ENCODE data around the gene CCDC15.
"Not testable (repeated sequence)": the region's sequence is repeated elsewhere in the genome, so short reads cannot be mapped to it uniquely, and the experiment has no call there.

Gene CCDC15

GRCh38 chr11:125020342-125020741 is 66.3 kb downstream of the CCDC15 start:
- Histone ChIP-seq H3K27me3 (ENCODE audit: control insufficient read depth, insufficient read depth, low read length) (no peaks in the 10 kb centered on the region), H3K27ac (ENCODE audit: low read length) (no peak overlapping the region), H3K4me1 (ENCODE audit: control insufficient read depth, low read depth, low read length) (no peaks in the 10 kb centered on the region), H3K9me3 (ENCODE audit: control insufficient read depth, low read depth, low read length) (no peaks in the 10 kb centered on the region), H3K9ac (ENCODE audit: low read length) (no peak overlapping the region), H3K4me3 (ENCODE audit: low read length) (no peak overlapping the region), H3K36me3 (ENCODE audit: control insufficient read depth, low read depth, low read length) (no peaks in the 10 kb centered on the region)

GRCh38 chr11:125022551-125022950 is 68.5 kb downstream of the CCDC15 start:
- Histone ChIP-seq H3K27me3 (ENCODE audit: control insufficient read depth, insufficient read depth, low read length) (no peaks in the 10 kb centered on the region), H3K4me1 (ENCODE audit: control insufficient read depth, low read depth, low read length) (no peaks in the 10 kb centered on the region), H3K36me3 (ENCODE audit: control insufficient read depth, low read depth, low read length) (no peaks in the 10 kb centered on the region), H3K9ac (ENCODE audit: low read length) (no peak overlapping the region), H3K9me3 (ENCODE audit: control insufficient read depth, low read depth, low read length) (no peaks in the 10 kb centered on the region), H3K27ac (ENCODE audit: low read length) (no peak overlapping the region), H3K4me3 (ENCODE audit: low read length) (no peak overlapping the region)

GRCh38 chr11:125025968-125026367 is 72.0 kb downstream of the CCDC15 start:
- no peak overlapping the region for H3K4me3 ChIP-seq (ENCODE audit: low read length)
- H3K36me3 ChIP-seq (ENCODE audit: control insufficient read depth, low read depth, low read length), result no peaks in the 10 kb centered on the region
- H3K9me3 ChIP-seq (ENCODE audit: control insufficient read depth, low read depth, low read length), result no peaks in the 10 kb centered on the region
- no peak overlapping the region for H3K27ac ChIP-seq (ENCODE audit: low read length)
- no peak overlapping the region for H3K9ac ChIP-seq (ENCODE audit: low read length)
- H3K4me1 ChIP-seq (ENCODE audit: control insufficient read depth, low read depth, low read length), result no peaks in the 10 kb centered on the region
- H3K27me3 ChIP-seq (ENCODE audit: control insufficient read depth, insufficient read depth, low read length), result no peaks in the 10 kb centered on the region

GRCh38 chr11:125029431-125029830 is 75.4 kb downstream of the CCDC15 start:
- H3K9me3 ChIP-seq (ENCODE audit: control insufficient read depth, low read depth, low read length); H3K4me3 ChIP-seq (ENCODE audit: low read length); H3K4me1 ChIP-seq (ENCODE audit: control insufficient read depth, low read depth, low read length); H3K9ac ChIP-seq (ENCODE audit: low read length); H3K27me3 ChIP-seq (ENCODE audit: control insufficient read depth, insufficient read depth, low read length); H3K36me3 ChIP-seq (ENCODE audit: control insufficient read depth, low read depth, low read length); H3K27ac ChIP-seq (ENCODE audit: low read length): not testable (repeated sequence)

- no peak overlapping the region for H3K9ac ChIP-seq (ENCODE audit: low read length)
- H3K9me3 ChIP-seq (ENCODE audit: control insufficient read depth, low read depth, low read length), result no peaks in the 10 kb centered on the region
- no peak overlapping the region for H3K4me3 ChIP-seq (ENCODE audit: low read length)
- H3K36me3 ChIP-seq (ENCODE audit: control insufficient read depth, low read depth, low read length), result no peaks in the 10 kb centered on the region
- H3K27ac ChIP-seq (ENCODE audit: low read length), result no peak overlapping the region
- no peaks in the 10 kb centered on the region for H3K4me1 ChIP-seq (ENCODE audit: control insufficient read depth, low read depth, low read length)
- no peaks in the 10 kb centered on the region for H3K27me3 ChIP-seq (ENCODE audit: control insufficient read depth, insufficient read depth, low read length)
Observed at GRCh38 chr11:125036933-125037332, 82.9 kb downstream of the CCDC15 start.

- no peaks in the 10 kb centered on the region for H3K36me3 ChIP-seq (ENCODE audit: control insufficient read depth, low read depth, low read length)
- H3K9ac ChIP-seq (ENCODE audit: low read length), result no peak overlapping the region
- H3K27me3 ChIP-seq (ENCODE audit: control insufficient read depth, insufficient read depth, low read length), result no peaks in the 10 kb centered on the region
- no peak overlapping the region for H3K27ac ChIP-seq (ENCODE audit: low read length)
- H3K4me3 ChIP-seq (ENCODE audit: low read length), result no peak overlapping the region
- no peaks in the 10 kb centered on the region for H3K9me3 ChIP-seq (ENCODE audit: control insufficient read depth, low read depth, low read length)
- no peaks in the 10 kb centered on the region for H3K4me1 ChIP-seq (ENCODE audit: control insufficient read depth, low read depth, low read length)
Observed at GRCh38 chr11:125049164-125049792, 95.3 kb downstream of the CCDC15 start.

GRCh38 chr11:125052047-125052446 is 98.0 kb downstream of the CCDC15 start:
- no peak overlapping the region for H3K27ac ChIP-seq (ENCODE audit: low read length)
- H3K4me3 ChIP-seq (ENCODE audit: low read length), result no peak overlapping the region
- no peaks in the 10 kb centered on the region for H3K36me3 ChIP-seq (ENCODE audit: control insufficient read depth, low read depth, low read length)
- H3K9ac ChIP-seq (ENCODE audit: low read length), result no peak overlapping the region
- H3K27me3 ChIP-seq (ENCODE audit: control insufficient read depth, insufficient read depth, low read length), result no peaks in the 10 kb centered on the region
- no peaks in the 10 kb centered on the region for H3K4me1 ChIP-seq (ENCODE audit: control insufficient read depth, low read depth, low read length)
- no peaks in the 10 kb centered on the region for H3K9me3 ChIP-seq (ENCODE audit: control insufficient read depth, low read depth, low read length)

GRCh38 chr11:125053167-125053566 is 99.2 kb downstream of the CCDC15 start:
- Histone ChIP-seq H3K9me3 (ENCODE audit: control insufficient read depth, low read depth, low read length) (no peaks in the 10 kb centered on the region), H3K4me3 (ENCODE audit: low read length) (no peak overlapping the region), H3K9ac (ENCODE audit: low read length) (no peak overlapping the region), H3K27ac (ENCODE audit: low read length) (no peak overlapping the region), H3K36me3 (ENCODE audit: control insufficient read depth, low read depth, low read length) (no peaks in the 10 kb centered on the region), H3K4me1 (ENCODE audit: control insufficient read depth, low read depth, low read length) (no peaks in the 10 kb centered on the region), H3K27me3 (ENCODE audit: control insufficient read depth, insufficient read depth, low read length) (no peaks in the 10 kb centered on the region)

GRCh38 chr11:125055107-125055715 is 101.2 kb downstream of the CCDC15 start:
- Histone ChIP-seq H3K36me3 (ENCODE audit: control insufficient read depth, low read depth, low read length) (no peaks in the 10 kb centered on the region), H3K4me1 (ENCODE audit: control insufficient read depth, low read depth, low read length) (no peaks in the 10 kb centered on the region), H3K4me3 (ENCODE audit: low read length) (no peak overlapping the region), H3K27me3 (ENCODE audit: control insufficient read depth, insufficient read depth, low read length) (no peaks in the 10 kb centered on the region), H3K9me3 (ENCODE audit: control insufficient read depth, low read depth, low read length) (no peaks in the 10 kb centered on the region), H3K27ac (ENCODE audit: low read length) (no peak overlapping the region), H3K9ac (ENCODE audit: low read length) (no peak overlapping the region)

- not testable (repeated sequence) for H3K9ac ChIP-seq (ENCODE audit: low read length); H3K4me1 ChIP-seq (ENCODE audit: control insufficient read depth, low read depth, low read length); H3K27ac ChIP-seq (ENCODE audit: low read length); H3K4me3 ChIP-seq (ENCODE audit: low read length); H3K27me3 ChIP-seq (ENCODE audit: control insufficient read depth, insufficient read depth, low read length); H3K36me3 ChIP-seq (ENCODE audit: control insufficient read depth, low read depth, low read length); H3K9me3 ChIP-seq (ENCODE audit: control insufficient read depth, low read depth, low read length)
Observed at GRCh38 chr11:125056111-125056510, 102.1 kb downstream of the CCDC15 start.

GRCh38 chr11:125056931-125057692 is 103.1 kb downstream of the CCDC15 start:
- Histone ChIP-seq H3K9ac (ENCODE audit: low read length) (no peak overlapping the region), H3K4me1 (ENCODE audit: control insufficient read depth, low read depth, low read length) (no peaks in the 10 kb centered on the region), H3K27me3 (ENCODE audit: control insufficient read depth, insufficient read depth, low read length) (peaks cover 17% of the 10 kb centered on the region), H3K9me3 (ENCODE audit: control insufficient read depth, low read depth, low read length) (no peaks in the 10 kb centered on the region), H3K4me3 (ENCODE audit: low read length) (no peak overlapping the region), H3K27ac (ENCODE audit: low read length) (no peak overlapping the region), H3K36me3 (ENCODE audit: control insufficient read depth, low read depth, low read length) (no peaks in the 10 kb centered on the region)

GRCh38 chr11:125057693-125058016 is 103.7 kb downstream of the CCDC15 start:
- H3K4me1 ChIP-seq (ENCODE audit: control insufficient read depth, low read depth, low read length), result no peaks in the 10 kb centered on the region
- H3K27ac ChIP-seq (ENCODE audit: low read length), result no peak overlapping the region
- no peaks in the 10 kb centered on the region for H3K36me3 ChIP-seq (ENCODE audit: control insufficient read depth, low read depth, low read length)
- peaks cover 22% of the 10 kb centered on the region for H3K27me3 ChIP-seq (ENCODE audit: control insufficient read depth, insufficient read depth, low read length)
- no peaks in the 10 kb centered on the region for H3K9me3 ChIP-seq (ENCODE audit: control insufficient read depth, low read depth, low read length)
- no peak overlapping the region for H3K9ac ChIP-seq (ENCODE audit: low read length)
- H3K4me3 ChIP-seq (ENCODE audit: low read length), result no peak overlapping the region

Measured in iPS-18a (cell line).